ENCODE data around the gene MRGPRF. TPM values are rescaled to one million over a fixed set of nuclear protein-coding genes. Genes with fewer than 3 reads are reported as not detected.

MRGPRF gene
- total RNA-seq, 2 donors from 2014 or later = 20.0 to 53.3 TPM

DNA sequence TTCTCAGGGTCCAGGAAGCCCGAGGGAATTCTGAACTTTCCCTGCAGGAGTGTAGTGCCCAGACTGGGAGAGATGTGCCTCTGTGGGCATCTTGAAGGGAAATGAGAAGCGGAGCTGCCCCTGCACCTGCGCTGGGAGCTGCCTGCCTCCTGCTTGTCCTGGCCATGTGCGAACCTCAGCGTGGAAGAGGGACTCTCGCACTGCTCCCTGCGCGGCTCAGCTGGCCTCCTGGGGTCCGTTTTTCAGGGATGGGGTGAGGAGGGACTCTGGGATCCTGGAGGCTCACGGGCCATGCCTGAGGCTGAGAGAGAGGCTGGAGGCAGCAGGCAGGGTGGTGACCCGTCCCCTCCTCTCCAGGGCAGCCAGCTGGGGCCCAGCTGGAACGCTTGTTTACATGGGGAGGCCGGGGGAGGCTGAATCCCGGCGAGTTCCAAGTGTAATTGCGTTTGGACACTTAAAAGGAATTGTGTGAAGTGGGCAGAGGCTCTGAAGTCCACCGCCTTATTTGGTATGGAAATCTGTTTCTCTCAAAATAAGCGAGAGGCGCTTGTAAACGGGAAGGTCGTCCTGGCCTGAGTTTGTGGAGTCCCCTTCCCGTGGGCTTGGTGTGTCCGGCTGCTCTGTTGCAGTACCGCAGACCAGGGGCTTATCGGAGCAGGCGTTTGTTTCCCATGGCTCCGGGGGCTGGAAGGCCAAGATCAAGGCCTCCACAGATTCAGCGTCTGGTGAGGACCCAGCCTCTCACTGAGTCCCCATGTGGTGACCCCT lies 1.2 kb upstream of the MRGPRF start:
- DNase-seq (ENCODE audit: low spot score) = no peak
- H3K27ac ChIP-seq = peak overlapping the region; percentile 84 to 87
- 49% methylated on average over 28 of the region's 28 CpGs for WGBS
- no peaks in the 10 kb centered on the region for H3K27me3 ChIP-seq (replicated peaks; ENCODE audit: insufficient read depth)
- H3K4me1 ChIP-seq (replicated peaks) = no peaks in the 10 kb centered on the region
- H3K9me3 ChIP-seq = no peaks in the 10 kb centered on the region
- H3K4me3 ChIP-seq = peak overlapping the region in 1 of 2 donors; percentile 37
- H3K36me3 ChIP-seq = no peaks in the 10 kb centered on the region
- intact Hi-C loops (cut with DNase I) = loop anchor here (1.0 to 5.0 kb wide), 3 partner anchors 34 to 628 kb away; partner anchors contain the start of genes CCND1 and TPCN2
- TF ChIP-seq CTCF (IDR thresholded peaks at IDR 0.05) (no peak), POLR2AphosphoS5 (IDR thresholded peaks at IDR 0.05) (peak; percentile 67), POLR2A (IDR thresholded peaks at IDR 0.05) (no peak)

DNA sequence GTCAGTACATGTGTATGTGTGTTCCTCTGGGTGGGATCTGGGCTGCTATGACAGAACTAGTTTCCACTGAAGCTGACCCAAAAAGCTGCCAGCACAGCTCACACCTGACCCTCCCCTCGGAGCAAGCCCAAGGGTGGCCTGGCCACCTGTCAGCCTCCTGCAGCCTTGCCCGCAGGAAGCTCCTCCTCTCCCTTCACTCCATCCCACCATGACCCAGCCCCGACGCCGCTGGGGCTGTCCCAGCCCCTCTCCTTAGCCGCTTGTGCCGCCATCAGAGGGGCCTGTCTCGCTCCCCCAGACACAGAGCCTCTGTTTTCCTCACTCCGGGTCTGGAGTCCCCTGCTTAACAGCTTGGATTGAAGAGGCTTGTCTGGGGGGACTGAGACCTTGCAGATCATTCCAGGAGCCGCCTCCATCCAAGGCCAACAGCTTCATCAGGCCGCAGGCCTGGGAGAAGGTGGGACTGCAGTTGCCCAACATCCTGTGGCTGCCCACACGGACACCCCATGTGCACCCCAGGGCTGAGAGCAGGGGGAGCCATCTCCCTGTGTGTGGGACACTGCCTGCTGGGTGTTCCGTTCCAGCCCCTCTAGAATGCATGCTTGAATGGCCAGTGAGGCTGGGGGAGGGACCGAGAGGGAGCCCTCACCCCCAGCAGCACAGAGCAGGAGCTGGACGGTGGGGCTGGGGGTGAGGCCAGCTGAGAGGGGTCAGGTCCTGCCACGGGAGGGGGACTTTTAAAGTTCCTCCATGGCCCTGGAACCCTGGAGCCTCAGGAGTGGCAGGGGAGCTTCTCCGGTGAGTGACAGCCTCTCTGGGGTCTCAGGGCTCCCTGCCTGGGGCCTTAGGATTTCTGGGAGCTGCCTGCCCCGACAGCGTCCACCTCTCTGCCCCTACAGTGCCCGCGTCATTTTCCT lies 696 bp downstream of the MRGPRF start:
- TF ChIP-seq CTCF (IDR thresholded peaks at IDR 0.05) (no peak), POLR2A (IDR thresholded peaks at IDR 0.05) (no peak), POLR2AphosphoS5 (IDR thresholded peaks at IDR 0.05) (no peak)
- Histone ChIP-seq H3K4me3 (peak overlapping the region; percentile 36 to 37), H3K4me1 (replicated peaks) (no peaks in the 10 kb centered on the region), H3K9me3 (no peaks in the 10 kb centered on the region), H3K36me3 (no peaks in the 10 kb centered on the region), H3K27ac (peak overlapping the region; percentile 84 to 87), H3K27me3 (replicated peaks; ENCODE audit: insufficient read depth) (no peaks in the 10 kb centered on the region)
- intact Hi-C loops (cut with DNase I) = loop anchor here (5.0 kb wide), 2 partner anchors 70 to 630 kb away; partner anchors contain the start of gene CCND1
- DNase-seq (ENCODE audit: low spot score) = no peak
- WGBS = 56% methylated on average over 20 of the region's 21 CpGs

- WGBS = 46% methylated on average over 9 of the region's 9 CpGs
- TF ChIP-seq POLR2A (IDR thresholded peaks at IDR 0.05) = no peak
- no peak for TF ChIP-seq CTCF (IDR thresholded peaks at IDR 0.05)
- TF ChIP-seq POLR2AphosphoS5 (IDR thresholded peaks at IDR 0.05) = no peak
Measured at GRCh38 chr11:69011624-69012091, 1.4 kb downstream of the MRGPRF start.

DNA sequence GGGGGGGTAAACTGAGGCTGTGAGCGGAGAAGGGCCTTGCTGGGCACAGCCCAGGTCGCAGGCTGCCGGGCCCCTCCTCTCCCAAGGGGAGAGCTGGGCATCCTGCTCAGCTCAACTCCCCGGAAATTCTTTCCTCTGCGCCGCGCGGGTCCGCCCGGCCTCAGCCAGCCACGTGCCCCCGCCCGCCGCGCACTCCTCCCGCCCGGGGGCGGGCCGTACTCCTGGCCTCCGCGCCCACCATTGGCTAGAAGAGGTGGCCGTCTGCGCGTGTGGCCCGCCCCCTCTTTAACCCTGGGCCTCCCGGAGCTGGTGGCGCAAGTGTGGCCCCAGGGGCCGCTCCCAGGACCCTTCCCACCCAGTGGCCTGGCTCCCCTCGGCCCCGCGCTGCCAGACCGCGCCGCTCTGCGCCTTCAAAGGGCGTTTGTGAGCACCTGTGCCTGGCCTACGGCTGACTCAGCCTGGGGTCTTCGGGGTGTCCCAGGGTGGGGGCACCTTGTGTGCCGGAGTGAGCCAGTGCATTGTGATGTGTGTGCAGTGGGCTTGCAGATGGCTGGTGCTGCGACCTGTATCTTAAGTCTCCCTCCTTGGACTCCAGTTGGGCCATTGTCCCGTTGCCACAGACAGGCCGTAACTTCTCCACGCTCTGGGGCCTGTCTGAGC lies 2.0 kb downstream of the MRGPRF start:
- TF ChIP-seq POLR2AphosphoS5 (IDR thresholded peaks at IDR 0.05) (peak; percentile 10), CTCF (IDR thresholded peaks at IDR 0.05) (no peak), POLR2A (IDR thresholded peaks at IDR 0.05) (peak; percentile 45)
- peak overlapping the region; percentile 36 to 37 for H3K4me3 ChIP-seq
- H3K27me3 ChIP-seq (replicated peaks; ENCODE audit: insufficient read depth) = no peaks in the 10 kb centered on the region
- no peaks in the 10 kb centered on the region for H3K9me3 ChIP-seq
- 7% methylated on average over 31 of the region's 43 CpGs for WGBS
- peak overlapping the region; percentile 84 to 87 for H3K27ac ChIP-seq
- no peaks in the 10 kb centered on the region for H3K36me3 ChIP-seq
- intact Hi-C loops (cut with DNase I) = loop anchor here (5.0 kb wide), 2 partner anchors 69 to 631 kb away; partner anchors contain the start of gene CCND1
- no peaks in the 10 kb centered on the region for H3K4me1 ChIP-seq (replicated peaks)
- DNase-seq (ENCODE audit: low spot score) = peak; percentile 64

More at GRCh38 chr11:69011624-69012091, 1.4 kb downstream of the MRGPRF start:
- intact Hi-C loops (cut with DNase I) = loop anchor here (5.0 kb wide), 2 partner anchors 69 to 631 kb away; partner anchors contain the start of gene CCND1
- Histone ChIP-seq H3K9me3 (no peaks in the 10 kb centered on the region), H3K4me3 (peak overlapping the region; percentile 36 to 37), H3K4me1 (replicated peaks) (no peaks in the 10 kb centered on the region), H3K27ac (peak overlapping the region; percentile 84 to 87), H3K36me3 (no peaks in the 10 kb centered on the region), H3K27me3 (replicated peaks; ENCODE audit: insufficient read depth) (no peaks in the 10 kb centered on the region)
- DNase-seq (ENCODE audit: low spot score) = no peak
